OCI-LY7 (cell line): ENCODE measurements around the gene NOTCH3. TPM values are rescaled to one million over a fixed set of nuclear protein-coding genes. Genes with fewer than 3 reads are reported as not detected.

Source experiments
- BruUV-seq: library from RNA; stranded (reverse); fragments of 400-500 nt; replicated peaks from 2 replicates; lab custom pipeline; 2021; lab: Mats Ljungman, UMichigan
- CTCF ChIA-PET: fragments of 300-600 bp; sonication (Branson Sonifier 250); formaldehyde crosslinking; loops from one replicate; lab custom pipeline; 2022; ENCODE audit warnings: antibody characterized with exemption; ENCODE audit not compliant: unreplicated experiment; lab: Charles Lee
- POLR2A ChIA-PET: fragments of 300-600 bp; sonication (Branson Sonifier 250); formaldehyde crosslinking; loops from one replicate; lab custom pipeline; 2022; ENCODE audit warnings: antibody characterized with exemption; lab: Charles Lee
- DNase-seq: peaks from one replicate; pipeline ENCODE4 v3.0.0-alpha.2; 2015; ENCODE audit warnings: low spot score
- H2AFZ ChIP-seq: fragments of 200-600 bp; sonication (generic), shearing (Covaris generic); 2 replicates; pipeline ENCODE4 v1.6.1; 2014; ENCODE audit warnings: mild to moderate bottlenecking, antibody characterized with exemption, low read length, moderate library complexity
- H3K27ac ChIP-seq: fragments of 200-600 bp; sonication (generic); 2 replicates; pipeline ENCODE4 v1.5.1; 2014; ENCODE audit warnings: mixed run types, low read depth, mild to moderate bottlenecking, moderate library complexity, low read length, inconsistent platforms; ENCODE audit not compliant: poor library complexity, severe bottlenecking
- H3K36me3 ChIP-seq: fragments of 200-600 bp; sonication (generic); 2 replicates; pipeline ENCODE4 v1.6.1; 2014; ENCODE audit warnings: mild to moderate bottlenecking, antibody characterized with exemption, low read length, moderate library complexity, mixed read lengths; ENCODE audit not compliant: insufficient read depth
- H3K4me1 ChIP-seq: fragments of 200-600 bp; sonication (generic); 2 replicates; pipeline ENCODE4 v1.5.1; 2014; ENCODE audit warnings: mild to moderate bottlenecking, low read length; ENCODE audit not compliant: insufficient read depth, poor library complexity, severe bottlenecking
- H3K4me2 ChIP-seq: fragments of 200-600 bp; sonication (generic); 2 replicates; pipeline ENCODE4 v1.6.1; 2014; ENCODE audit warnings: mild to moderate bottlenecking, low read length
- H3K4me3 ChIP-seq: fragments of 200-600 bp; sonication (generic); 2 replicates; pipeline ENCODE4 v1.5.1; 2014; ENCODE audit warnings: mild to moderate bottlenecking, low read depth, low read length; ENCODE audit not compliant: poor library complexity, severe bottlenecking
- H3K79me2 ChIP-seq: fragments of 200-600 bp; sonication (generic); 2 replicates; pipeline ENCODE4 v1.6.1; 2016; ENCODE audit warnings: low read depth, mild to moderate bottlenecking, low read length, moderate library complexity, mixed read lengths; ENCODE audit not compliant: insufficient read depth
- H3K9me2 ChIP-seq: fragments of 200-600 bp; sonication (generic); 2 replicates; pipeline ENCODE4 v1.6.1; 2016; ENCODE audit warnings: mild to moderate bottlenecking, low read length, mixed read lengths; ENCODE audit not compliant: insufficient read depth
- H3K9me3 ChIP-seq: fragments of 200-600 bp; sonication (generic); 2 replicates; pipeline ENCODE4 v1.6.1; 2014; ENCODE audit warnings: mild to moderate bottlenecking, mixed run types, low read length, mixed read lengths
- H4K20me1 ChIP-seq: fragments of 200-600 bp; sonication (generic); 2 replicates; pipeline ENCODE4 v1.6.1; 2014; ENCODE audit warnings: mild to moderate bottlenecking, antibody characterized with exemption, low read length, moderate library complexity, mixed read lengths; ENCODE audit not compliant: insufficient read depth
- EZH2phosphoT487 ChIP-seq: fragments of 200-600 bp; sonication (generic); IDR thresholded peaks from 2 replicates; pipeline ENCODE4 v1.6.1; 2018; ENCODE audit warnings: low read depth, borderline replicate concordance, mild to moderate bottlenecking, mixed run types, antibody characterized with exemption, low read length, moderate library complexity, mixed read lengths
- intact Hi-C: fragments of 100-400 bp; cut with micrococcal nuclease; formaldehyde crosslinking; loops from one replicate; pipeline ENCODE4 v1.10.0; 2022; ENCODE audit not compliant: unreplicated experiment
- total RNA-seq, 2 experiments: library from RNA; depleted of rRNA in 1 of 2; stranded (reverse); fragments of >200 nt in 1 of 2; shearing (Covaris generic) in 1 of 2; gene quantifications; 2 replicates each; pipeline ENCODE4 v1.2.3, GENCODE V29; 2014 to 2022
- TF ChIP-seq, protein P1 (sequence below): fragments of 200-600 bp; sonication (generic); conservative IDR thresholded peaks from 2 replicates; pipeline ENCODE4 v1.5.1; 2014; ENCODE audit warnings: mild to moderate bottlenecking, antibody characterized with exemption, low read length, moderate library complexity, mixed read lengths

The NOTCH3 gene
- total RNA-seq, 2 experiments from 2014 or later = 0.25 TPM; not detected in 1

DNA sequence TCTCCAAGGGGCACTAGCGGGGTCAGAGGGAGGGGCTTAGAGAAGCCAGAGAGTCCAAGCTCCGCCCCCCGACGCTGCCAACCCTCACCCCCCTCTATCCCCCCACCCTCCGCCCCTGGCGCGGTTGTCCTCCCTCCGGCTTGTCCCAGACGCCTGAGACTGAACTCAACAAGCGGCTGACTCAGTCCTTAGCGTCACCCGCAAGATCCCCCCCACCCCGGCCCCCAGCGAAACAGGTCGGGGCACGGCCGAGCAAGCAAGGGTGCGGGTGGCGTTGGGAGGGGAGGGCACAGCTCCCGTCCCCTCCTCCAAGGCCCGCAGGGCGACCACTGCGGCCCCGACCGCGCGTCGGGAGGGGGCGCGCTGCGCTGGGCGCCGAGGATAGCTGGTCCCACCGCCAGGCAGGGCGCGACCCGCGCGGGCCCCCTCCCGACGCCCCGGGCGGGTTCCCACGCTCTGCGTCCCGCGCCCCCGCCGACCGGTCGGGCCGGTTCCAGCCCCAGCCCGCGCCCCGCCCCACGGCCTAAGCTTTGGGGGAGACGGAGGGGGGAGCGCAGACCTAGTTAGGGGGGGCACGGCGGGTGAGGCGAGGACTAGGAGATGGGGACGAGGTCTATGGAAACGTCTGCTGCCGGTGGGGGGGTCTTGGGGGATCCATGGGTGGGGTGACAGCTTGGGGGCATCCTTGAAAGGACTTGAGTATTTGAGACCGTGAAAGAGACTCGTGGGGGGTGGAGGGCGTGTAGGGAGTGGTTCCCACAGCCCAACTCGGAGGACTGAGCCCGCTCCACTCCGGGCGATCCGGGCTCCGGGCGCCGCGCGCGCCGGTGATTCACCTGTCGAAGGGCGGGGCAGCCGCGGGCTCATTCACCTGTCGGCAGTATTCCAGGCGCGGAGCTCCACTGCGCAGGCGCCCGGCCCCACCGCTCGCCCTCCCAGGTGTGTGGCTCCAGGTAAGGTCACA lies 5.1 kb downstream of the NOTCH3 start:
- H3K4me1 ChIP-seq = peaks cover 21% of the 10 kb centered on the region
- intact Hi-C loops = no loop called here
- H3K4me3 ChIP-seq = no peak overlapping the region
- no peak overlapping the region for H3K27ac ChIP-seq
- ChIA-PET POLR2A (interaction anchor here (0.7 kb wide), 1 partner anchor 16 kb away, joined by 6 read pairs; no protein-coding TSS in a partner anchor), CTCF (interaction anchor here (0.6 kb wide), 1 partner anchor 290 kb away, joined by 11 read pairs; no protein-coding TSS in a partner anchor)
- no peaks in the 10 kb centered on the region for H4K20me1 ChIP-seq
- TF ChIP-seq, protein P1, sequence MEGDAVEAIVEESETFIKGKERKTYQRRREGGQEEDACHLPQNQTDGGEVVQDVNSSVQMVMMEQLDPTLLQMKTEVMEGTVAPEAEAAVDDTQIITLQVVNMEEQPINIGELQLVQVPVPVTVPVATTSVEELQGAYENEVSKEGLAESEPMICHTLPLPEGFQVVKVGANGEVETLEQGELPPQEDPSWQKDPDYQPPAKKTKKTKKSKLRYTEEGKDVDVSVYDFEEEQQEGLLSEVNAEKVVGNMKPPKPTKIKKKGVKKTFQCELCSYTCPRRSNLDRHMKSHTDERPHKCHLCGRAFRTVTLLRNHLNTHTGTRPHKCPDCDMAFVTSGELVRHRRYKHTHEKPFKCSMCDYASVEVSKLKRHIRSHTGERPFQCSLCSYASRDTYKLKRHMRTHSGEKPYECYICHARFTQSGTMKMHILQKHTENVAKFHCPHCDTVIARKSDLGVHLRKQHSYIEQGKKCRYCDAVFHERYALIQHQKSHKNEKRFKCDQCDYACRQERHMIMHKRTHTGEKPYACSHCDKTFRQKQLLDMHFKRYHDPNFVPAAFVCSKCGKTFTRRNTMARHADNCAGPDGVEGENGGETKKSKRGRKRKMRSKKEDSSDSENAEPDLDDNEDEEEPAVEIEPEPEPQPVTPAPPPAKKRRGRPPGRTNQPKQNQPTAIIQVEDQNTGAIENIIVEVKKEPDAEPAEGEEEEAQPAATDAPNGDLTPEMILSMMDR = no peak
- TF ChIP-seq EZH2phosphoT487 = no peak
- H3K4me2 ChIP-seq = no peak overlapping the region
- no peaks in the 10 kb centered on the region for H3K9me2 ChIP-seq
- no peaks in the 10 kb centered on the region for H3K36me3 ChIP-seq
- no peak overlapping the region for H2AFZ ChIP-seq
- no TSS peak for BruUV-seq
- DNase-seq = no peak
- H3K79me2 ChIP-seq = no peaks in the 10 kb centered on the region
- no peaks in the 10 kb centered on the region for H3K9me3 ChIP-seq

DNA sequence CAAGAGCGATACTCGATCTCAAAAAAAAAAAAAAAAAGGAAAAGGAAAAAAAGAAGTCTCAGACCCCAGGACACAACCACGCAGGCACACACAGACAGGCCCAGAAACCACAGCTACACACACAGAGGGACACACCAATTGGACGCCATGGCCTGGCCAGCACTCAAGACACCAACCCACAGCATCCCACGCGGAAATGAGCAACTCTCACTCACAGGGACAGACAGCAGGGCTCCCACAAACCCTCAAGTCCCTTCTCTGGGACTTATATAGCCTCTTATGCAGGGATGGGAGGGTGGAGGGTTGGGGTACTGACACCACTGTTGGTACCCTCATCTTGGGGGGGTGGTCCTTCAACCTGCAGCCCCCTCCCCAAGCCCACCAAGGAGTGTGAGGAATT lies 5.9 kb downstream of the NOTCH3 start:
- H2AFZ ChIP-seq = no peak overlapping the region
- ChIA-PET CTCF (no interaction called here), POLR2A (interaction anchor here (0.7 kb wide), 1 partner anchor 17 kb away, joined by 6 read pairs; no protein-coding TSS in a partner anchor)
- H3K9me3 ChIP-seq = no peaks in the 10 kb centered on the region
- no peak for DNase-seq
- no TSS peak for BruUV-seq
- H3K36me3 ChIP-seq = no peaks in the 10 kb centered on the region
- H3K4me2 ChIP-seq = no peak overlapping the region
- H4K20me1 ChIP-seq = no peaks in the 10 kb centered on the region
- H3K79me2 ChIP-seq = no peaks in the 10 kb centered on the region
- H3K4me3 ChIP-seq = no peak overlapping the region
- no peak overlapping the region for H3K27ac ChIP-seq
- TF ChIP-seq, protein P1 = no peak
- no peak for TF ChIP-seq EZH2phosphoT487
- intact Hi-C loops = no loop called here
- H3K4me1 ChIP-seq = peaks cover 21% of the 10 kb centered on the region
- no peaks in the 10 kb centered on the region for H3K9me2 ChIP-seq

DNA sequence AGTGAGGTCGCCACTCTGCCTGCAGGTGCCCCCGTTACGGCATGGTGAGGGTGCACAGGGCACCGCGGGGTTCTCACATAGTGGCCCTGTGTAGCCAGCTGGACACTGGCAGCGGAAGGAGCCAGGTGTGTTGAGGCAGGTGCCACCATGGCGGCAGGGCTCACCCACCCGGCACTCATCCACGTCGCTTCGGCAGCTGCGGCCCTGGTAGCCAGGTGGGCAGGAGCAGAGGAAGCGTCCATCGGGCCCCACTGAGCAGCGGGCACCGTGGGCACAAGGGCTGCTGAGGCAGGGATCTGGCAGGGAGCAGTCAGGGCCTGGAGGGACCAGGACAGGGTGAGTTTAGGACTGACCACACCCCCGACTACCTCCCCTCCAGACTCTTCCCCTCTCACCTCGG lies 8.8 kb downstream of the NOTCH3 start:
- intact Hi-C loops = no loop called here
- no peak for DNase-seq
- POLR2A ChIA-PET = no interaction called here
- Histone ChIP-seq H2AFZ (no peak overlapping the region), H3K9me2 (no peaks in the 10 kb centered on the region), H3K79me2 (no peaks in the 10 kb centered on the region), H3K36me3 (no peaks in the 10 kb centered on the region), H4K20me1 (no peaks in the 10 kb centered on the region), H3K4me1 (peaks cover 9% of the 10 kb centered on the region), H3K4me2 (no peak overlapping the region), H3K27ac (no peak overlapping the region), H3K4me3 (no peak overlapping the region), H3K9me3 (no peaks in the 10 kb centered on the region)
- TF ChIP-seq, protein P1 = no peak
- TF ChIP-seq EZH2phosphoT487 = no peak
- no TSS peak for BruUV-seq
- CTCF ChIA-PET = no interaction called here
